AG09309 (cell line): Measurements from ENCODE around the gene SETD3.

Source experiments
- DNase-seq: peaks from one replicate; pipeline ENCODE4 v3.0.0-alpha.2; 2010; ENCODE audit warnings: low read depth
- H3K4me3 ChIP-seq: 2 replicates; pipeline ENCODE4 v1.5.1; 2011; ENCODE audit warnings: mild to moderate bottlenecking, low read depth, low read length, moderate library complexity; ENCODE audit not compliant: control insufficient read depth
- TF ChIP-seq, protein P1 (sequence below): IDR thresholded peaks from 2 replicates; pipeline ENCODE4 v1.5.1; 2011; ENCODE audit warnings: mild to moderate bottlenecking, low read depth, low read length, inconsistent platforms; ENCODE audit not compliant: insufficient read depth, control insufficient read depth; ENCODE audit errors: missing control alignments

Gene SETD3

DNA sequence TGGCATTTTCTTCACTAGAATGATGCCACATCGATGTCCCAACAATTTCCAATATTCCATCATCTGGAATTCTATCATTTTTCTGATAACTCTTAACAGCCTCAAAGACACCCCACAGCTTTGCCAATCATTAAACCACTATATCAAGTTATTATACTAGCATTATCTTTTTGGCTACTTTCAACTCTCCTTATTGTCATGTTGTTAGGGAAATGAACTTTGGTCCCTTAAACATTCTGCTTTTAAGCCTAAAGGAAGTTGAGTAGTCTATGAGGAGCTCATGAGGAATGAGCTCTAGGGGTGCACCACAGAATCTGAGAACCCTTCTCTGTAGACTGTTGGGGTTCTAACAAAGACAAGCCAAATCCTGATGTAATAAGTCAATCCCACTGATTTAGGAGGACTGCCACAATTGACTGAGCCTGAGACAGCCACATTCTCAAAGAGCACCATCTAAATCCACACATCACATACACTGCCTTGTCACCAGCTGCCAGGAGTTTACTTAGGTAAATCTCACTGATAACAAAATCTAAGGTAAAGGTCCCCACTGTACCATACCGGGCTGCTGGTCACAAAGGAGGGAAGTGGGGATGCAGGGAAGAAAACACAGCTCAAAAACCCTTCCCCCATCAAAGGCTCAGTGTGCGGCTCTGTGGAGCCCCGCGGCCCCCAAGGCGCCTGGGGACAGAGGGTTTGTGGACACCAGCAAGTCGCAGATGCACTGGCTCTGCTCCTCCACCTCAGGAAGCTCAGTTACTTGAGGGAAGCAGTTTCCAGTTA lies 58.2 kb downstream of the SETD3 start:
- no peak overlapping the region for H3K4me3 ChIP-seq
- TF ChIP-seq, protein P1, sequence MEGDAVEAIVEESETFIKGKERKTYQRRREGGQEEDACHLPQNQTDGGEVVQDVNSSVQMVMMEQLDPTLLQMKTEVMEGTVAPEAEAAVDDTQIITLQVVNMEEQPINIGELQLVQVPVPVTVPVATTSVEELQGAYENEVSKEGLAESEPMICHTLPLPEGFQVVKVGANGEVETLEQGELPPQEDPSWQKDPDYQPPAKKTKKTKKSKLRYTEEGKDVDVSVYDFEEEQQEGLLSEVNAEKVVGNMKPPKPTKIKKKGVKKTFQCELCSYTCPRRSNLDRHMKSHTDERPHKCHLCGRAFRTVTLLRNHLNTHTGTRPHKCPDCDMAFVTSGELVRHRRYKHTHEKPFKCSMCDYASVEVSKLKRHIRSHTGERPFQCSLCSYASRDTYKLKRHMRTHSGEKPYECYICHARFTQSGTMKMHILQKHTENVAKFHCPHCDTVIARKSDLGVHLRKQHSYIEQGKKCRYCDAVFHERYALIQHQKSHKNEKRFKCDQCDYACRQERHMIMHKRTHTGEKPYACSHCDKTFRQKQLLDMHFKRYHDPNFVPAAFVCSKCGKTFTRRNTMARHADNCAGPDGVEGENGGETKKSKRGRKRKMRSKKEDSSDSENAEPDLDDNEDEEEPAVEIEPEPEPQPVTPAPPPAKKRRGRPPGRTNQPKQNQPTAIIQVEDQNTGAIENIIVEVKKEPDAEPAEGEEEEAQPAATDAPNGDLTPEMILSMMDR = no peak
- DNase-seq = no peak

DNA sequence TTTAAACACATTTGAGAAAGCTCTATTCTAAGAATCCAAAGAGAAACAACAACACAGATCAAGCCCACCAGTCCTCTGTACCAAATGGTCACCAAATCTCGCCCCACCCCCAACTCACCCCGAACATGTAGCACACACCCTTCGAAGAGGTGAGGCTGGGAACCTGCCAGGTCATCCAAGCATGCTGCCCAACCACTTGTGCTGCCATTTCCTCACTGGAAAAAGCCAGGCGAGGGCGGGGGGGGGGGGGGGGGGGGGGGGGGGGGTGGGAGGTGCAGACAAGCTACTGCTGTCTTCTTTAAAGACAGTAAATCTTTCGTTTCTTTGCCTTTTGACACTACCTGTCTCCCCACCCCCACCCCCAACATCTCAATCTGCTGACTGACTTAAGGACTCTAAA lies 59.9 kb downstream of the SETD3 start:
- H3K4me3 ChIP-seq = no peak overlapping the region
- TF ChIP-seq, protein P1 = no peak
- DNase-seq = no peak

DNA sequence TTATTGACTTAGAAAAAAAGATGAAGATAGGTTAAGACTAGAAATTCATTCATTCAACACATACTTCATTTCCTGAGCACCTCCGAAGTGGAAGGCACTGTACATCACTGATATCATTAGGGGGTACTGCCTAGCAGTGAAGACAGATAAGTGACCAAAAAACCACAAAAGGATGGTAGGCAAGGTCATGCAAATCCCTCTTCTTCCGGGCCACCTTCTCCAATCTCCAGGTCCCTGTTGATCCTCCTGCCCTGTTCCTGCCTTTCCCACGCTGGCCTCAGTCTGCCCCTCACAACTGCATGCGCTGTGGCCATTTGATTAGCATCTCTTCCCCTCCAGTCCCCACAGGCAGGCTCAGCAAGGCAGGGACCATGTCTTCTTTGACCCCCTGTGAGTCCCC lies 60.8 kb downstream of the SETD3 start:
- TF ChIP-seq, protein P1 = no peak
- H3K4me3 ChIP-seq = no peak overlapping the region
- DNase-seq = no peak

DNA sequence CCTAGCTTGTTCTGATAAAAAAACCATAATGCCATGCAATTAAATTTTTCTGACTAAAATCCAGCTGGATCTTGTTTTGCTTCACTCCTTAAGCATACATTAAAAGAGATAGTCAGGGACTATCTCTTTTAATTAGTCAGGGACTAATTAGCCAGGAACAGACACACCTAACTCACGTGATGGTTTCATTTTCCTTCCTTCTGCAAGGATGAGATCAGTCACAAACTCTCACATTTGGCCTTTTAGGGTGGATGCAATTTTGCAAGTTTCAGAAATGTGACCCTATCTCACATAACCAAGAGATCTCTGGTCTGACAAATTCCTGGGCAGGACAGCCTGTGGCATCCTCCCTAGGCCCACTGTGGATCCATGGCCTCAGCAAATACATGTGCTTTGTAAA lies 62.4 kb downstream of the SETD3 start:
- H3K4me3 ChIP-seq = no peak overlapping the region
- no peak for DNase-seq
- TF ChIP-seq, protein P1 = no peak

DNA sequence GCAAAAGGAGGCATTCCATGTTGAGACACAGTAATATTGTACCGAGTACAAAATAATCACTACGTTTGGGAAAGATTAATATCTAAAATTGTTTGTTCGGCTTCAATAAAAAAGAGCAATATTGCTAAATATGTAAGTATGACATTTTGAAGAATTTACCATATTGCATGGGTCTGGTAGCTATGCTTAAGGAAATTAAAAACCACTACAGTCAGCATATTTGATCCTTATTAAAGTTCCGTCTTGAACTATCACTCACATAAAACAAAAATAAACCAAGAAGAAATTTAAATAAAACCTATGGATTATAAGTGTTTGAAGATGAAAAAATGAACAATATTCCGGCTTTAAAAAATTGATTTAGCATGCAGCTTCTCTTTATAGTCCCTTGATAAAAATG lies 63.8 kb downstream of the SETD3 start:
- no peak for DNase-seq
- TF ChIP-seq, protein P1 = no peak
- no peak overlapping the region for H3K4me3 ChIP-seq

DNA sequence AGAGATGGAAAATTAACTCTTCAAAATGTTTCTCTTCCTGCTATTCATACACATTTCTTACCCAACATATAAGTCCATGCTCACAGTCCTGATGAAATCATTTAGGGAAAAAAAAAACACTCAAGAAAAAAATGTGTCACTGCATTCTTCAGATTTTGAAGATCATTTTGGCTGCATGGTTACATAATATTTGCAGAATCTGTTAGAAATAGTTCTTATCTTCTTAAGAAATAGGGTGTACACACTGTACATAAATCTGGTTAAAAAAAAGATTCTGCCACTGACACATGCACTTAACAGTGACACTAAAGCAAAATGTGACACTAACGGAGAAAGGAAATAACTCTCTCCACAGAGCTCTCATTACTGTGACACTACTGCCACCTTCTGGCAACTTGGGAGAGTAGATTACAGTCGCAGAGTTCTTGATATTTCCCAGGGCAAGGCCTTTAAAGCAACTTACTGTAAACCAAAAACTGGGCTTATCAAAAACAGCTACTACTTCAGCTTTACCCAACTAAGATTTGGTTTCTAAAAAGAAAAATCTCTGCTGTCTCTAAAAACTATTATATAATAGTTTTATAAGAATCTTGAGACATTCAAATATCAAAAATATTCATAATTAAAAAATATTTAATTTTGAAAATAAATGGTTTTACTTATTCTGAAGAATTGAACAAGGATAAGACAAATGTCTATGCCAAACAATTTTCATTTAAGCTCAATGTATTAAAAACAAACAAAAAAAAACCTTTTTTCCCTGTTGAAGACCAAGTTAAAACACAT lies 65.0 kb downstream of the SETD3 start:
- TF ChIP-seq, protein P1 = peak; percentile 79
- peak; percentile 49 for DNase-seq
- H3K4me3 ChIP-seq = no peak overlapping the region
